MM.1S (cell line): Measurements from ENCODE around the gene ELK3.

Experiments used
- DNase-seq: peaks from one replicate; pipeline ENCODE4 v3.0.0-alpha.2; 2015
- H2AFZ ChIP-seq: fragments of 300-600 bp; sonication (generic); 2 replicates; pipeline ENCODE4 v1.6.0; 2016; ENCODE audit warnings: antibody characterized with exemption, low read length
- H3F3A ChIP-seq: fragments of 300-600 bp; sonication (generic); 2 replicates; pipeline ENCODE4 v1.6.1; 2016; ENCODE audit warnings: mild to moderate bottlenecking, antibody characterized with exemption, low read length, moderate library complexity, mixed read lengths; ENCODE audit not compliant: insufficient read depth
- H3K27ac ChIP-seq: fragments of 300-600 bp; sonication (generic); 2 replicates; pipeline ENCODE4 v1.5.1; 2016; ENCODE audit warnings: mild to moderate bottlenecking, low read length
- H3K27me3 ChIP-seq: fragments of 300-600 bp; sonication (generic); replicated peaks from 2 replicates; pipeline ENCODE4 v1.6.0; 2016; ENCODE audit warnings: low read length; ENCODE audit not compliant: insufficient read depth
- H3K36me3 ChIP-seq: fragments of 300-600 bp; sonication (generic); replicated peaks from 2 replicates; pipeline ENCODE4 v1.6.1; 2016; ENCODE audit warnings: mild to moderate bottlenecking, low read length, mixed read lengths; ENCODE audit not compliant: insufficient read depth
- H3K4me1 ChIP-seq: fragments of 300-600 bp; sonication (generic); 2 replicates; pipeline ENCODE4 v1.6.1; 2016; ENCODE audit warnings: low read length, mixed read lengths
- H3K4me2 ChIP-seq: fragments of 300-600 bp; sonication (generic); 2 replicates; pipeline ENCODE4 v1.6.0; 2016; ENCODE audit warnings: low read depth, low read length
- H3K4me3 ChIP-seq: fragments of 300-600 bp; sonication (generic); 2 replicates; pipeline ENCODE4 v1.5.1; 2016; ENCODE audit warnings: low read length, mixed read lengths
- H3K79me2 ChIP-seq: fragments of 300-600 bp; sonication (generic); 2 replicates; pipeline ENCODE4 v1.6.1; 2016; ENCODE audit warnings: mixed run types, low read length, mixed read lengths
- H3K9ac ChIP-seq: fragments of 300-600 bp; sonication (generic); 2 replicates; pipeline ENCODE4 v1.6.1; 2016; ENCODE audit warnings: low read length, mixed read lengths
- H3K9me2 ChIP-seq: fragments of 300-600 bp; sonication (generic); replicated peaks from 2 replicates; pipeline ENCODE4 v1.6.1; 2016; ENCODE audit warnings: mild to moderate bottlenecking, low read length, mixed read lengths; ENCODE audit not compliant: insufficient read depth
- H3K9me3 ChIP-seq: fragments of 300-600 bp; sonication (generic); replicated peaks from 2 replicates; pipeline ENCODE4 v1.6.1; 2016; ENCODE audit warnings: mild to moderate bottlenecking, low read length, mixed read lengths; ENCODE audit not compliant: insufficient read depth
- H4K20me1 ChIP-seq: fragments of 300-600 bp; sonication (generic); 2 replicates; pipeline ENCODE4 v1.6.1; 2016; ENCODE audit warnings: mild to moderate bottlenecking, low read length, moderate library complexity, mixed read lengths; ENCODE audit not compliant: insufficient read depth
- CTCF ChIP-seq: fragments of 300-600 bp; sonication (generic); IDR thresholded peaks from 2 replicates; pipeline ENCODE4 v1.5.1; 2016; ENCODE audit warnings: antibody characterized with exemption, low read length, mixed read lengths
- EZH2 ChIP-seq: fragments of 300-600 bp; sonication (generic); optimal IDR thresholded peaks from 2 replicates; pipeline ENCODE3; 2017; ENCODE audit warnings: low read depth, mild to moderate bottlenecking, antibody characterized with exemption, low read length, mixed read lengths
- EZH2phosphoT487 ChIP-seq: fragments of 300-600 bp; sonication (generic); IDR thresholded peaks from 2 replicates; pipeline ENCODE4 v1.6.1; 2018; ENCODE audit warnings: antibody characterized with exemption, low read length

ELK3 gene

GRCh38 chr12:96170328-96170727 lies 23.8 kb upstream of the ELK3 start:
- H3F3A ChIP-seq, result no peaks in the 10 kb centered on the region
- H3K9ac ChIP-seq, result no peak overlapping the region
- H3K27me3 ChIP-seq, result no peaks in the 10 kb centered on the region
- no peaks in the 10 kb centered on the region for H4K20me1 ChIP-seq
- no peak overlapping the region for H3K4me3 ChIP-seq
- H3K36me3 ChIP-seq, result no peaks in the 10 kb centered on the region
- no peak for TF ChIP-seq EZH2phosphoT487
- no peak for TF ChIP-seq CTCF
- TF ChIP-seq EZH2, result no peak
- H3K27ac ChIP-seq, result no peak overlapping the region
- no peaks in the 10 kb centered on the region for H3K79me2 ChIP-seq
- no peak for DNase-seq
- no peak overlapping the region for H2AFZ ChIP-seq
- H3K4me1 ChIP-seq, result 0 out of 2 replicates have a peak, but pooled peaks cover 3% of the 10 kb centered on the region
- H3K4me2 ChIP-seq, result no peak overlapping the region
- no peaks in the 10 kb centered on the region for H3K9me2 ChIP-seq
- no peaks in the 10 kb centered on the region for H3K9me3 ChIP-seq

- no peaks in the 10 kb centered on the region for H3F3A ChIP-seq
- no peak for DNase-seq
- TF ChIP-seq CTCF, result no peak
- no peak for TF ChIP-seq EZH2phosphoT487
- TF ChIP-seq EZH2, result no peak
- H3K4me2 ChIP-seq, result no peak overlapping the region
- no peaks in the 10 kb centered on the region for H3K79me2 ChIP-seq
- no peaks in the 10 kb centered on the region for H4K20me1 ChIP-seq
- no peaks in the 10 kb centered on the region for H3K9me3 ChIP-seq
- H3K4me3 ChIP-seq, result no peak overlapping the region
- H3K9me2 ChIP-seq, result no peaks in the 10 kb centered on the region
- H3K9ac ChIP-seq, result no peak overlapping the region
- H3K36me3 ChIP-seq, result no peaks in the 10 kb centered on the region
- H3K27ac ChIP-seq, result no peak overlapping the region
- H2AFZ ChIP-seq, result no peak overlapping the region
- H3K4me1 ChIP-seq, result 0 out of 2 replicates have a peak, but pooled peaks cover 3% of the 10 kb centered on the region
- H3K27me3 ChIP-seq, result no peaks in the 10 kb centered on the region
These were observed 23.4 kb upstream of the ELK3 start for GRCh38 chr12:96170762-96171161.

- no peak overlapping the region for H3K4me2 ChIP-seq
- no peak for TF ChIP-seq EZH2phosphoT487
- no peak for TF ChIP-seq EZH2
- TF ChIP-seq CTCF, result no peak
- no peak overlapping the region for H3K27ac ChIP-seq
- H3K4me3 ChIP-seq, result no peak overlapping the region
- no peak overlapping the region for H3K9ac ChIP-seq
- no peaks in the 10 kb centered on the region for H3F3A ChIP-seq
- H3K9me3 ChIP-seq, result no peaks in the 10 kb centered on the region
- no peaks in the 10 kb centered on the region for H4K20me1 ChIP-seq
- no peak for DNase-seq
- no peak overlapping the region for H2AFZ ChIP-seq
- H3K36me3 ChIP-seq, result no peaks in the 10 kb centered on the region
- H3K27me3 ChIP-seq, result no peaks in the 10 kb centered on the region
- H3K9me2 ChIP-seq, result no peaks in the 10 kb centered on the region
- H3K79me2 ChIP-seq, result no peaks in the 10 kb centered on the region
- H3K4me1 ChIP-seq, result peaks cover 8% of the 10 kb centered on the region; the same call in 1 of the 2 replicates
These were observed 22.3 kb upstream of the ELK3 start for GRCh38 chr12:96171905-96172304.
